ENCODE results near the gene CIDEC.
"Not testable (repeated sequence)": the region's sequence is repeated elsewhere in the genome, so short reads cannot be mapped to it uniquely, and the experiment has no call there.

Gene CIDEC

DNA sequence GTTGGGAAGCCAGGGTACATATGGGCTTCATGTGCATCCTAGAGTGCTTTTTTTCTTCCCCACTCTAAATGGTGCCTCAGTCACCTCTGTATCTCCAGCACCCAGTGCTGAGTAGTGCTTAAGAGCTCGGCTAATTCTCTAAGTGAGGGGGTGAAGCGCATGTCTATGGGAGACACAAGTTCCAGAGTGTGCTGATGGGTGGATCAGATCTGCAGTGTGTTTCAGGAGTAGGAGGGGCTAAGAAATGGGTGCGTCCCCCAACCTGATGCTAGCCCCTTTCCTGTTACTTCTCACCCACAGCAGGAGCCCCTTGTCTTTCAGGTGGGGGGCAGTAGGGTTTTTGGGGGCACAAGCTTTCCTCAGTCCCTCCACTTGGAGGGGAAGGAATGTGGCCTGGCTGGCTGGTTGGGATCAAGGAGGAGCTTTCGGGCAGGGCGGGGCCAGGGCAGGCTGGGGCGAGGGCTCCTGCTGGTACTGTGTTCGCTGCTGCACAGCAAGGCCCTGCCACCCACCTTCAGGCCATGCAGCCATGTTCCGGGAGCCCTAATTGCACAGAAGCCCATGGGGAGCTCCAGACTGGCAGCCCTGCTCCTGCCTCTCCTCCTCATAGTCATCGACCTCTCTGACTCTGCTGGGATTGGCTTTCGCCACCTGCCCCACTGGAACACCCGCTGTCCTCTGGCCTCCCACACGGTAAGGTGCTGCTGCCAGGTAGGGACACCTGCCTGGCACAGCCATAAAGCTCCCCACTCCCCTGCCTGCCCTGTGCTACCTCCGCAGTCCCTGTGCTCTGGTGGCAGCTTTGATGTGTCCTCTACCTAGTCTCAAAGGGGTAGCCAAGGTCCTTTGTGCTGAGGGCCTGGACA, 22.6 kb upstream of the CIDEC start, which contains the start of gene IL17RE:
IL17RE (plus strand) TSS at position 477 of the 866 bp plus-strand sequence; CDS start at position 562, 85 bp downstream.
- DNase-seq (ENCODE audit: extremely low read depth in 1 of 2, low read depth in 1 of 2) = no peak

DNA sequence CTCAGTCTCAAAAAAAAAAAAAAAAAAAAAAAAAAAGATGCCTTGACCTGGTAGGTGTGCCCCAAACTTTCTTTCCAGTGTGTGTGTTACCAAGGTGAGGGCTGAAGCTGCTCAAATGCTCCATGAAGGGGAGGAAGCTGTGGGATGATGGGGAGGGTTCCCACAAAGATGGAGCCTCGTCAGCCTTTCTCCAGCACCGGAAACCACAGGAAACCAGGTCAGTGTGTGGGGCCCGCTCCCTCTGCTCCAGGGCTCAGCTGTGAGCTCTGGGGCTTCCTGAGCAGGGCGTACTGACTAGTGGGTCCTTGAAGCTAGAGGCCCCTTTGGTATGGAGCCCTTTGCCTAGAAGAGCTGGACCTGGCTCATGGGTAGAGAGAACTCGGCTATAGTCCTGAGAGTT, 21.9 kb upstream of the CIDEC start:
- no peak for DNase-seq (ENCODE audit: extremely low read depth in 1 of 2, low read depth in 1 of 2)

DNA sequence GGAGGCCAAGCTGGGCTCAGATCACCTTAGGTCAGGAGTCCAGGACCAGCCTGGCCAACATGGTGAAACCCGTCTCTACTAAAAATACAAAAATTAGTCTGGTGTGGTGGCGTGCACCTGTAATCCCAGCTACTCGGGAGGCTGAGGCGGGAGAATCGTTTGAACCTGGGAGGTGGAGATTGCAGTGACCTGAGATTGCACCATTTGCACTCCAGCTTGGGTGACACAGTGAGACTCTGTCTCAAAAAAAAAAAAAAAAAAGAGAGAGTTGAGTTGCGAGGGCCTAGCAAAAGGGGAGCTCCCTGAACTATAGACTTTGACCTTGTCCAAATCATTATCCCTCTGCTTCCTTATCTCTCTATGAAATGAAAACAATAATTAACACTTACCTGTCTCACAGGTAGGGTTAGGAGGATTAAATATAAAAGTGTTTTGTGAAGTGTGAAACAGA, 20.9 kb upstream of the CIDEC start:
- DNase-seq (ENCODE audit: extremely low read depth in 1 of 2, low read depth in 1 of 2) = not testable (repeated sequence)

DNA sequence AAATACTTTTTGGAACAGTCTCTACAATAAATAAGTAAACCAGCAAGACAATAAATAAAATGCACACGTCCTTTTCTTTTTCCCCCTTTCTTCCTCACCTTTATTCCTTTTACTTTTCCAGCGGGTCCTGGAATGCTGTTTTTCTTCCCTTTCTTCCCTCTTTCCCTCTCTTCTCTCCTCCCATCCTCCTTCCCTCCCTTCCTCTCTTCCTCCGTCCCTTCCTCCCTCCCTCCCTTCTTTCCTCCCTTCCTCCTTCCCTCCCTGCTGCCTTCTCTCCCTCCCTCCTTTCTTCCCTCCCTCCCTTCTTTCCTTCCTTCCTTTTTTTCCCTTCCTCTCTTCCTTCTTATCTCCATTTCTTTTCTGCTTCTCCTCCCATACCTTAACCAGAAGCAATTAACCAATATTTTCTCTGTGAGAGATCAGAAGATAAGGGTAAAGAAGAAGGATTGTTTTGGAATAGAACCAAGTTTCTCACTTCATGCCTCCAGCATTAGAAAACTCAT, 19.3 kb upstream of the CIDEC start:
- DNase-seq (ENCODE audit: extremely low read depth in 1 of 2, low read depth in 1 of 2) = no peak

DNA sequence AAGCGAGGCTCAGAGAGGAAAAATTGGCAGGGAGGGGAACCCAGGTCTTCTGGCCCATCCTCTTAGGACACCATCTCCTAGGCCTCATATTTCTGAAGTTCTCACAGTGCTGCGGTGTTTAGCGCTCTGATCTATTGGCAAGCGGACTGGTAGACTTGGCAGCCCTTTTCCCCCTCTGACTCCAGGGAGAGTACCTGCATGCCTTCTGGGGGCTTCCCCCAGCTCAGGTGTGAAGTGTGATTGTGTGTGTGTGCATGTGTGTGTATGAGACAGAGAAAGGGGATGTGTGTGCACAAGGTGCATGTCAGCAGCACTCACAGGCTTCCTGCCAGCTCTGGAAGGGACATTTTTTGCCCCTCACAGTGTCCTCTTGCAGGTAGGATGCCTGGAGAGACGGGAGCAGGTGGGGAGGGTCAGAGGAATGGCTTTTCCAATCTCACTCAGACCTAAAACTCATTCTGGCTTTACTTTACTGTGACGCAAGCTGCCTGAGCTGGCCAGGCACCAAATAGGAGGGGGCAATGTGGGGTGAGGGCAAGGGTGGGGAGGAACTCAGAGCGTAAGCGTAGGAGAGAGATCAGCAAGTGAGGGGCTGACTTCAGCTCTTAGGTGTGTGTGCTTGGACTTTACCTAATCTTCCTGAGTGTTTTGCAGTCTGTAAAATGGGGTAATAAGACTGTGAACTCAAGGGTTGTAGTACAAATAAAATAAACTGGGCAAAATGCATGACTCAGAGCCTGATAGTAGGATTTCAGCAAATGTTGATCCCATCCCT, 18.6 kb upstream of the CIDEC start:
- DNase-seq (ENCODE audit: extremely low read depth in 1 of 2, low read depth in 1 of 2) = no peak

DNA sequence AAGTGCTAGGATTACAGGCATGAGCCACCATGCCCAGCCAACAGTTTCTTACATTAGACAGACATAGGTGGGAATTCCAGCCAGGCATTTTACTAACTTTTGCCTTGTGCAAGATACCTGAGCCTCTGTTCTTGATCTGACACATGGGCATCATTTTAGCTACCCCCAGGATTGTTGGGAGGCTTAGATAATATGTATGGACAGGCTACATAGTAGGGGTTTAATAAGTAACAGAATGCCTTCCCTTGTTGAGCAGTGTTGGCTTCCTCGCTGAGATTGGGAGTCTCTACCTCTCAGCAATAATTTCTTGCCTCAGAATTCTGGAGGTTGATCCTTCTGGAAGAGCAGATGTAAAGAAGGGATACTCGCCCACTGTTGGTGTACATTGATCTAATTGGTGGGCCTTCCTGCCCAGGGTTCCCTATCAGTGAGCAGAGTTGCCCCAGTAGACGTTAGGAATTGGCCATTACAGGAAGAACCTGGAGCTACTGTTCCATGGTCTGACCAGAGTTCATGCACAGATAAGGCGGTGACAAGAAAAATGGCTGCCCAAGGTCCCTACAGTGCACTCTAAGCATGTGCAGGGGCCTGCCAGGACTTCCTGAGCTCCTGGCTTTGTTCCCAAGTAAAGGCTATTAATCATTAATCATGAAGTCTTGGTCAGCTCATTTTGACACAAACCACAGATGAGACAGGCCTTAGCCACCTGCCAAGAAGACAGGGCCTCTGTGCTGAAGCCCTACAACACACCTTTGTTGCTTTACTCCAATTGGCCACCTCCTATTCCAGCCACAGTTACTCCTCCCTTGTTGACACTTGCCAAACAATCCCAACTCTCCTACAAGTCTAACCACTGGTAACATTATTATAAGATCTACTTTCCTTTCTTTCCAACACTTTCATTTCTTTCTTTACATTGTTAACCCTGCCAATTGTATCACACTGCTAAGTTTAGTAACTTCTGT, 17.6 kb upstream of the CIDEC start:
- DNase-seq (ENCODE audit: extremely low read depth in 1 of 2, low read depth in 1 of 2) = no peak

DNA sequence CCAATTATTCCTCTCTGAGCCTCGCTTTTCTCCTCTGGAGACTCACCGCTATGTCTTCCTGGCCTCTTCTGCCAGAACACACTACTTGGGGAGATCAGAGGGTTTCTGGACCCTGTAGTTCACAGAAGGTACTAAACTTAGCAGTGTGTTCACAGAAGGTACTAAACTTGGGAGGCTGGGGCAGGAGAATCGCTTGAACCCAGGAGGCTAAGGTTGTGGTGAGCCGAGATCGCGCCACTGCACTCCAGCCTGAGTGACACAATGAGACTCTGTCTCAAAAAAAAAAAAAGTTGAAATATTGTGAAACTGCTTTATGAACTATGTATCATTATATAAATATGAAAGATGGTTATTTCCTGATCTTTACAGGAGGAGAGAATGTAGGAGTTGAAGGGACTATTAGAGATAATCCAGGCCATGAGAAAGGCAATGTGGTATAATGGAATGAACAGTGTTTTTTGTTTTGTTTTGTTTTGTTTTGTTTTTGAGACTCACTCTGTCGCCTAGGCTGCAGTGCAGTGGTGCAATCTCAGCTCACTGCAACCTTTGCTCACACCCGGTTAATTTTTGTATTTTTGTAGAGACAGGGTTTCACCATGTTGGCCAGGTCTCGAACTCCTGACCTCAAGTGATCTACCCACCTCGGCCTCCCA, 16.8 kb upstream of the CIDEC start:
- not testable (repeated sequence) for DNase-seq (ENCODE audit: extremely low read depth in 1 of 2, low read depth in 1 of 2)

DNA sequence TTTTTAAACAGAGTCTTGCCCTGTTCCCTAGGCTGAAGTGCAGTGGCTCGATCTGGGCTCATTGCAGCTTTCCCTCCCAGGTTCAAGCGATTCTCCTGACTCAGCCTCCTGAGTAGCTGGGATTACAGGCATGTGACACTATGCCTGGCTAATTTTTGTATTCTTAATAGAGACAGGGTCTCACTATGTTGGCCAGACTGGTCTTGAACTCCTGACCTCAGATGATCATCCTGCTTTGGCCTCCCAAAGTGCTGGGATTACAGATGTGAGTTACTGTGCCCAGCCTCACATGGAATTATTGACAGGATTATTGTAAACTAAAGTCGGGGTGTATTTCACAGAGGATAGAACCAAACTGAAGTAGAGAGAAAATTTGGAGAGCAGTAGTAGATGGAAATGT, 15.7 kb upstream of the CIDEC start:
- not testable (repeated sequence) for DNase-seq (ENCODE audit: extremely low read depth in 1 of 2, low read depth in 1 of 2)

DNA sequence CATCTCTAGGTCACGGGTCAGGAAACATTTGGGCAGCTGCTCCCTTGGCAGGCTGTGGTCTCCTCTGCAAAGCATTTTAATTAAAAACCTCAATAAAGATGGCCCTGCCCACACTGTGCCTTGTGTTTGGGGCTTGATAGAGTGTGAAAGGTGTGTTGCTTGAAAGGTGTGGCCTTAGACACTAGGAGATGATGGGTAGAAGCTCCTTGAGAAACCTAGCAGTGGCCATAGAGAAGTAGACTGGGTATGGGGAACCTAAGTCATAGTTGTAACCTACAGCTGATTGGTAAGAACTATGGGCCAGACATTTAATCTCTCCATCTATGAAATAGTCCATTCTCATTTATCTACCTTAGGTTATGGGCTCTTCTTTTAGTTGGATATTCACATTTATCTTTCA, 13.7 kb upstream of the CIDEC start:
- DNase-seq (ENCODE audit: extremely low read depth in 1 of 2, low read depth in 1 of 2) = no peak

DNA sequence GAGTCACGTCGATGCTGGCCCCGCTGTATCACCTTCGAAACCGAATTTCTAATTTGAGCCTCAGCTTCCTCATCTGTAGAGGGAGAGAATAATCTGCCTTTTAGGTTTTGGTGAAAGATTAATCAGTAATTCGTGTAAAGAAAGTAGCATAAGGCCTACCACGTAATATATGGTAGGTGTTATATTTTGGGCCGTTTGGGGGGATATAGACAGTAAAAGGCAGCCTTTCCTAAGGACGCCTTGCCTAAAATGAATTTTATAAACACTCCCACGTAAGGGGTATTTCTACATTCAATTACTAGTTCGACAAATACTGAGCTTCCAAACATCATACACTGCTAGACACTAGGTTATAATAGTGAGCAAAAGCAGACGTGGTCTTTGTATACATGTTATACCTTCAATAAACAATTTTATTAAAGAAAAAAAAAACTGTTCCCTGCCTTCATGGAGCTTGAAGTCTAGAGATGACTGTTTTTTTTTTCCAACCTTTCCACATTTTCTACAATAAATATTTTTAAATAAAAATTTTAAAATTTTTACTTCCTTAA, 11.1 kb upstream of the CIDEC start:
- no peak for DNase-seq (ENCODE audit: extremely low read depth in 1 of 2, low read depth in 1 of 2)

DNA sequence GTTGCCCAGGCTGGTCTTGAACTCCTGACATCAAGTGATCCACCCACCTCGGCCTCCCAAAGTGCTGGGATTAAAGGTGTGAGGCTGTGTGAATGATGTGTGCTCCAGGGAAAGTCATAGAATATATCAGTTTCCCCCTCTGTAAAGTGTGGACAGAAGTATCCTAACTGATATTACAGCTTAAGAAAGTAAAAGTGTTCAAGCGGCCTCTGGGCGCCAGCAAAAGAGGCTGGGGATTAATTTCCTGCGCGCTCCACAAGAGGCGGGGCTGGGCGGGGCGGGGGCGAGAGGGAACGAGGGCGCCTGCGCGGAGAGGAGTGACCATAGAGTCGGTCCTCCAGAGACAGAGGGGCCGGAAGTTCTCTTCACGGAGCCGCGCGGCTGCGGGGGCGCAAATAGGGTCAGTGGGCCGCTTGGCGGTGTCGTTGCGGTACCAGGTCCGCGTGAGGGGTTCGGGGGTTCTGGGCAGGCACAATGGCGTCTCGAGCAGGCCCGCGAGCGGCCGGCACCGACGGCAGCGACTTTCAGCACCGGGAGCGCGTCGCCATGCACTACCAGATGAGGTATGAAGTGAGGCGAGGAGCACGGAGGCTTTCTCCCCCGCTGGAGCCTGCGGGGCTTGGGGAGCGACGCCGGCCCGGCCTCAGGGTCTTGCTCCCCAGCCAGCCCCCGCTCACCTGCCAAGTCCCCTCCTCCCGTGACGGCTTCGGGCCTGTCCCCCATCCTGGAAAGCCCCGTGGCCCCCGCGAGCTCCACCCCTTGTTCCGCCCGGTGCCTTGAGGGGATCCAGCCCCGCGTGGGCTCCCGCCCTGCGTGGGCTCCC, 10.4 kb upstream of the CIDEC start, which contains the start of gene JAGN1:
JAGN1 (plus strand) TSS at position 362 of the 823 bp plus-strand sequence; CDS start at position 475, 113 bp downstream.
- peak; percentile 84 to 87 for DNase-seq (ENCODE audit: extremely low read depth in 1 of 2, low read depth in 1 of 2)

DNA sequence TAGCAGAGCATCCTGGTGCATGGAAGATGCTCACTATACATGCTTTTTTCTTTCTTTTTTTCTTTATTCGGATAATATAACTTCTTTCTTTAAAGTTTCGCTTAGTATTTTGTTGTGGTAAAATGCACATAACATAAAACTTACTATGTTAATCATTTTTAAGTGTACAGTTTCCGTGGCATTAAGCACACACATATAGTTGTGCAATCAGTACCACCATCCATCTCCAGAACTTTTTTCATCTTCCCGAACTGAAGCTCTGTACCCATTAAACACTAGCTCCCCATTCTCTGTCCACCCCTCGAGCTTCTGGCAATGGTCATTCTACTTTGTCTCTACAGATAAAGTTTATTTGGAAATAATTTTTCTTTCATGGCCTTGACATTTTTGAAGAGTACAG, 9.4 kb upstream of the CIDEC start:
- no peak for DNase-seq (ENCODE audit: extremely low read depth in 1 of 2, low read depth in 1 of 2)

DNA sequence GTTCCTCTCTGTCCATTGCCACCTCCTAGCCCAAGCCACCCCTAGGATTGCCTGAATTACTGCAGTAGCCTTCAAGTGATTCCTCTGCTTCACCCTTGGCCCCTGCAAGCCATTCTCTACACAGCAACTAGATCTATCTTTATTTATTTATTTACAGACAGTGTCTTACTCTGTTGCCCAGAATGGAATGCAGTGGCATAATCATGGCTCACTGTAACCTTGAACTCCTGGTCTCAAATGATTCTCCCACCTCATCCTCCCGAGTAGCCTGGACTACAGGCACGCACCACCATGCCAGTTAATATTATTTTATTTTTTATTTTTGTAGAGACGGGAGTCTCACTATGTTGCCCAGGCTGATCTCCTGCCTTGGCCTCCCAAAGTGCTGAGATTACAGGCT, 8.5 kb upstream of the CIDEC start:
- DNase-seq (ENCODE audit: extremely low read depth in 1 of 2, low read depth in 1 of 2) = no peak

DNA sequence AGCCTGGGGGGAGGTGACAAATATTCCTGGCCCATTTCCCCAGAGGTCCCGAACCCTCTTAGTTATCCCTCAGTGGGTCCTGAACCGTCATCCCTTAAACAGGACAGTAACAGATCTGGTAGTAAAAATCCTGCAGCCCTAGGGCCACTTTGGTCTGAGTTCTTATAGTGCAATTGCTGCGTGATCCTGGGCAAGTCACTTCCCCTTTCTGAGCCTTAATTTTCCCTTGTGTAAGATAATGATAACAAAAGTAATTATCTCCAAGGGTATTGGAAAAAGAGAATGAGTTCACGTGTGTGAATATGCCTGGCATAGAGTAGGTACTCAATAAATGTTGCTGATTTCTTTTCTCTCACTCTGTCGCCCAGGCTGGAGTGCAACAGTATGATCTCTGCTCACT, 7.4 kb upstream of the CIDEC start:
- no peak for DNase-seq (ENCODE audit: extremely low read depth in 1 of 2, low read depth in 1 of 2)

DNA sequence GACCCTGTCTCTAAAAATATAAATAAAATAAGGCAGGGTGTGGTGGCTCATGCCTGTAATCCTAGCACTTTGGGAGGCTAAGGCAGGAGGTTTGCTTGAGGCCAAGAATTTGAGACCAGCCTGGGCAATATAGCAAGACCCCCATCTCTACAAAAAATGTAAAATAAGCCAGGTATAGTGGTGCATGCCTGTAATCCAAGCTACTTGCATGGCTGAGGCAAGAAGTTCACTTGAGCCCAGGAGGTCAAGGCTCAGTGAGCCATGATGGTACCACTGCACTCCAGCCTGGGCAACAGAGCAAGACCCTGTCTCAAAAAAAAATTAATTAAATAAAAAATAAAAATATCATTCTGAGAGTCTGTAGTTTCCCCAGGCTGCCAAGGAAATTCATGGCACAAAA, 6.3 kb upstream of the CIDEC start:
- no peak for DNase-seq (ENCODE audit: extremely low read depth in 1 of 2, low read depth in 1 of 2)

DNA sequence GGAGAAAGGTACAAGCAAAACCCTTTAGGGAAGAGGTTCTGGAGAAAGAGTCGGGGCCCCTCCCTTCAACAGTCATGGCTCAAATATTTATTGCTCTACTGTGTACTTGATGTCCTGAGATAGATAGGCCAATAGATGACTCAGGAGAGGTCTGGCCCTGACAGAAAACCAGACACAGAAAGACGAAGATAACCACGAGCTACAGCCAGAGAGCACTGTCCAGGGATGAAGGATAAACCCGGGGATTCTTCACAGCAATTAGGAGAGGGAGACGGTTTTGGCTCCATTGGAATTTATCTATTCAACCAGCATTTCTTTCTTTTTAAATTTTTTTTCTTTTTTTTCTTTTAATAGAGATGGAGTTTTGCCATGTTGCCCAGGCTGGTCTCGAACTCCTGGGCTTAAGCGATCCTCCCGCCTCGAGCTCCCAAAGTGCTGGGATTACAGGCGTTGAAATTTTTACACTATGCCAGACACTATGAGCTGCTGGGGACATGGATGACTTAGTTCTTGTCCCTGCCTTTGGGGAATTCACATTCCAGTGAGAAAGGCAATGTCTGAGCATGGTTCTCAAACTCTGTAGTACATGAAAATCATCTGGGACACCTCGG, 4.6 kb upstream of the CIDEC start:
- no peak for DNase-seq (ENCODE audit: extremely low read depth in 1 of 2, low read depth in 1 of 2)

DNA sequence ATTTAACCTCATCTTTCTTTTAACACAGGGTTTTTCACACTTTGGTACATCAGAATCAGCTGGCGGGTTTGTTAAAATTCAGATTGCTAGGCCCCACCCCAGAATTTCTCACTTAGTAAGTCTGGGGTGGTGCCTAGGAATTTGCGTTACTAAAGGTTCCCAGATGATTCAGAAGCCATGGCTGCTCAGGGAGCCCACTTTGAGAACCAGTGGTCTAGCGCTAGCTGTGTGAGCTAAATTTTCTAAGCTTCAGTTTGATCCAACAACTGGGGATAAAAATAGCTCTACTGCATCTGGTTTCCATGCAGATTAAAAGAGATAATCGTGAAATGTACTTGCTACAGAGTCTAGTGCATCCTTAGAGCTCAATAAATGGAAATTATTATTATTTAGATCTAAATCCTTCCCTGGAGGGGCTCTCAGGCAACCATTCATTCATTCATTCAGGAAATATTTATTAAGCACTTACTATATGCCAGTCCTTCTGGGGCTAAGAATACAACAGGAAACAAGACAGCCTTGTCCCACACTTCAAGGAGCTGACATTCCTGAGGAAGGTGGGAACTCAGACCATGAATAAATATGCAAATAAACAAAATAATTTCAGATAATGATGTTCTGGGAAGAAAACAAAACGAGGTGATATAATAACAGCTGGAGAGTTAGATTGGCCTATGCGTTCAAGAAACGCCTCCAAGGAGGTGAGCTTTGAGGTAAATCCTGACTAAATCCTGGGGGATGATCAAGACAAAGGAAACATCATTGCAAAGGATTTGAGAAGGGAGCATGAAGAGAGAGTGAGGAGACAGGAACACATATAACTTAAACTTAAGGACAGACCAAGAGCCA, 3.9 kb upstream of the CIDEC start:
- no peak for DNase-seq (ENCODE audit: extremely low read depth in 1 of 2, low read depth in 1 of 2)
